ENCODE measurements around the gene GNB3.
A peak's percentile ranks its signal among the peaks of the same experiment; 100 is the strongest.

GNB3 gene

DNA sequence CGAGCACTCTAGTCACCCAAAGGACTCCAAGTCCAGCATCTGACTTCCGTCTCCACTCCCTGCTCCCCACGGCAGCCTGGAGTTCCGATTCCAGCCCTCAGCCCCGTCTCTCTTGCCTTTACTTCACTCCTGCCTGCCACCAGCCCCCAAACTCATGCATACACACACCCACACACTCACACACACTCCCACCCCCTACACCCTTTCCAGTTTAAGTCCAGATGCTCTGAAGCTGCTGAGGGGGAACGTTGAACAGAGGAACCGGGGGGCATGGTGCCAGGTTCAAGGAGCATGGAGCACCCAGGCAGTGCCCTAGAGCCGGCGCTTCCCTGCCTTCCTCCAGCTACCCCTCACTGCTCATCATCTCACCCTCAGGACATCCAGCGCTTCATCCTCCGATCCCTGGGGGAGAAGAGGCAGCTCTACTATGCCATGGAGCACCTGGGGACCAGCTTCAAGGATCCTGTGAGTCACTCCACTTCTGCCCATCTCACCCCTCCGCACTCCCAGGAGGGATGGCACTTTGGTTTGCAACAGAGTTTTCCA lies 9.2 kb upstream of the GNB3 start:
- no peak overlapping the region for H2AK5ac ChIP-seq (ENCODE audit: low read length)
- H3K4me1 ChIP-seq (ENCODE audit: control insufficient read depth, low read depth, low read length): no peaks in the 10 kb centered on the region
- H3K4me3 ChIP-seq (ENCODE audit: low read length): no peak overlapping the region
- H3K18ac ChIP-seq (ENCODE audit: low read length): no peak overlapping the region
- no peak overlapping the region for H2BK5ac ChIP-seq (ENCODE audit: low read length)
- H3K9ac ChIP-seq (ENCODE audit: low read length): no peak overlapping the region
- peaks cover 4% of the 10 kb centered on the region for H3K79me2 ChIP-seq (ENCODE audit: control insufficient read depth, insufficient read depth, low read length)
- H3K27me3 ChIP-seq (ENCODE audit: insufficient read depth, low read length, poor library complexity): no peaks in the 10 kb centered on the region
- H4K5ac ChIP-seq (ENCODE audit: low read length): no peak overlapping the region
- no peak overlapping the region for H3K23ac ChIP-seq (ENCODE audit: low read length)
- H3K27ac ChIP-seq (ENCODE audit: low read depth, low read length): no peak overlapping the region
- H3K79me1 ChIP-seq (ENCODE audit: low read length): peaks cover 12% of the 10 kb centered on the region
- no peak overlapping the region for H3K56ac ChIP-seq (ENCODE audit: low read length)
- H3K4me2 ChIP-seq (ENCODE audit: low read length): no peak overlapping the region
- DNase-seq: no peak
- H2BK120ac ChIP-seq (ENCODE audit: low read depth, low read length): no peak overlapping the region
- H4K8ac ChIP-seq (ENCODE audit: low read depth, low read length): no peak overlapping the region
- no peak overlapping the region for H3K4ac ChIP-seq (ENCODE audit: low read depth, low read length)
- H2BK15ac ChIP-seq (replicated peaks; ENCODE audit: low read depth): no peak overlapping the region
- no CpG with 5 or more reads among the region's 12 CpGs for WGBS (ENCODE audit: extremely low coverage, insufficient coverage, low lambda C conversion rate)
- peaks cover 7% of the 10 kb centered on the region for H3K36me3 ChIP-seq (ENCODE audit: control insufficient read depth, insufficient read depth, low read length)

DNA sequence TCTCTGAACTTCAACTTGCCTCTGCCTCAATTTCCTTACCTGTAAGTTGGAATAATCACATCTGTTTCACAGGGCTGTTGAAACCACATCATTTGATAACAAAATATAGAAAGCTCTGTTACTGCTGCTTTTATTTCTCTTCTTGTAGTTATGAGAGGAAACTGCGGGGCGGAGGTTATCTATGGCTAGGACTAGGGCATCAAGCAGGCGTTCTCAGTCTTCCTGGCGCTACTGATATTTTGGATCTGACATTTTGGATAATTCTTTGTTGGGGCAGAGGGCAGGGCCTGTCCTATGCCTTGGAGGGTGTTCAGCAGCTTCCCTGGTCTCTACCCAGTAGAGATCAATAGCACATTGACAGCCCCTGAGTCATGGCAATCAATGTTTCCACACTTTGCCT lies 8.6 kb upstream of the GNB3 start:
- no peak overlapping the region for H3K4ac ChIP-seq (ENCODE audit: low read depth, low read length)
- H3K9ac ChIP-seq (ENCODE audit: low read length): no peak overlapping the region
- peaks cover 7% of the 10 kb centered on the region for H3K36me3 ChIP-seq (ENCODE audit: control insufficient read depth, insufficient read depth, low read length)
- no peak overlapping the region for H2AK5ac ChIP-seq (ENCODE audit: low read length)
- no peaks in the 10 kb centered on the region for H3K4me1 ChIP-seq (ENCODE audit: control insufficient read depth, low read depth, low read length)
- H3K27me3 ChIP-seq (ENCODE audit: insufficient read depth, low read length, poor library complexity): no peaks in the 10 kb centered on the region
- no peak overlapping the region for H2BK120ac ChIP-seq (ENCODE audit: low read depth, low read length)
- no peak overlapping the region for H3K27ac ChIP-seq (ENCODE audit: low read depth, low read length)
- no peak overlapping the region for H2BK5ac ChIP-seq (ENCODE audit: low read length)
- H3K18ac ChIP-seq (ENCODE audit: low read length): no peak overlapping the region
- H3K56ac ChIP-seq (ENCODE audit: low read length): no peak overlapping the region
- H4K8ac ChIP-seq (ENCODE audit: low read depth, low read length): no peak overlapping the region
- no peak overlapping the region for H3K23ac ChIP-seq (ENCODE audit: low read length)
- peaks cover 4% of the 10 kb centered on the region for H3K79me2 ChIP-seq (ENCODE audit: control insufficient read depth, insufficient read depth, low read length)
- no peak overlapping the region for H4K5ac ChIP-seq (ENCODE audit: low read length)
- peaks cover 12% of the 10 kb centered on the region for H3K79me1 ChIP-seq (ENCODE audit: low read length)
- no peak overlapping the region for H2BK15ac ChIP-seq (replicated peaks; ENCODE audit: low read depth)
- H3K4me3 ChIP-seq (ENCODE audit: low read length): no peak overlapping the region
- no CpG with 5 or more reads among the region's 4 CpGs for WGBS (ENCODE audit: extremely low coverage, insufficient coverage, low lambda C conversion rate)
- H3K4me2 ChIP-seq (ENCODE audit: low read length): no peak overlapping the region
- DNase-seq: no peak

DNA sequence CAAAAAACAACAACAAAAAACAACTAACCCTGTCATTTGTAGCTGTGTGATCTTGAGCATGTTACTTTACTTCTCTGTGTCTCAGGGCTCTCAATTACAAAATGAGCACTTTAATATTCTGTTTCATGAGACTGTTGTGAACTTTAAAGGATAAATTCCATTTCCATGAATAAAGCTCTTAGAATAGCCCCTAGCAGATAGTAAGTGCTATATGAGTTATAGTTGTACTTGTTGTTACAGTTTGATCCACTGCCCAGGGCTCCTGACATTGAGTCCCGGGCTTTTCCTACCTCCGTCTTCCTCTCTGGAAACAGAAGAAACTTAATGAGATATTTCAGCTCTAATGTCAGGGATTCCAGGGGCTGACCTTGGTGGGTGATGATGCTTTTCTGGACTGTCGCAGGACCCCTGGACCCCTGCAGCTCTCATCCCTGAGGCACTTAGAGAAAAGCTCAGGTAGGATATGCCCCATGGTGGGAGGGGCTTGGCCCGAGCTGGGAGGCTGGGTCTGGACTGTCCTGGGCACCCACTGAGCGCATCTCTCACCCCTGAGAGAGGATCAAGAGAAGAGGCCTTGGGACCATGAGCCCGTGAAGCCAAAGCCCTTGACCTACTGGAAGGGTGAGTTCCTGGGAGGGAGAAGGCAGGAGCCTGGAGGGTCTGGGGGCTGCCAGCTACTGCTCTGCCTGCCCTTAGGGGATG lies 7.4 kb upstream of the GNB3 start:
- Histone ChIP-seq H4K5ac (ENCODE audit: low read length) (no peak overlapping the region), H3K4ac (ENCODE audit: low read depth, low read length) (no peak overlapping the region), H2BK15ac (replicated peaks; ENCODE audit: low read depth) (no peak overlapping the region), H3K18ac (ENCODE audit: low read length) (no peak overlapping the region), H3K27ac (ENCODE audit: low read depth, low read length) (no peak overlapping the region), H3K4me1 (ENCODE audit: control insufficient read depth, low read depth, low read length) (no peaks in the 10 kb centered on the region), H4K8ac (ENCODE audit: low read depth, low read length) (no peak overlapping the region), H3K23ac (ENCODE audit: low read length) (no peak overlapping the region), H2BK5ac (ENCODE audit: low read length) (no peak overlapping the region), H3K36me3 (ENCODE audit: control insufficient read depth, insufficient read depth, low read length) (peaks cover 12% of the 10 kb centered on the region), H2BK120ac (ENCODE audit: low read depth, low read length) (no peak overlapping the region), H3K27me3 (ENCODE audit: insufficient read depth, low read length, poor library complexity) (no peaks in the 10 kb centered on the region), H3K79me2 (ENCODE audit: control insufficient read depth, insufficient read depth, low read length) (peaks cover 4% of the 10 kb centered on the region), H3K4me2 (ENCODE audit: low read length) (no peak overlapping the region), H3K79me1 (ENCODE audit: low read length) (peaks cover 12% of the 10 kb centered on the region), H3K4me3 (ENCODE audit: low read length) (no peak overlapping the region), H2AK5ac (ENCODE audit: low read length) (no peak overlapping the region), H3K56ac (ENCODE audit: low read length) (no peak overlapping the region), H3K9ac (ENCODE audit: low read length) (no peak overlapping the region)
- DNase-seq: no peak
- no CpG with 5 or more reads among the region's 6 CpGs for WGBS (ENCODE audit: extremely low coverage, insufficient coverage, low lambda C conversion rate)

DNA sequence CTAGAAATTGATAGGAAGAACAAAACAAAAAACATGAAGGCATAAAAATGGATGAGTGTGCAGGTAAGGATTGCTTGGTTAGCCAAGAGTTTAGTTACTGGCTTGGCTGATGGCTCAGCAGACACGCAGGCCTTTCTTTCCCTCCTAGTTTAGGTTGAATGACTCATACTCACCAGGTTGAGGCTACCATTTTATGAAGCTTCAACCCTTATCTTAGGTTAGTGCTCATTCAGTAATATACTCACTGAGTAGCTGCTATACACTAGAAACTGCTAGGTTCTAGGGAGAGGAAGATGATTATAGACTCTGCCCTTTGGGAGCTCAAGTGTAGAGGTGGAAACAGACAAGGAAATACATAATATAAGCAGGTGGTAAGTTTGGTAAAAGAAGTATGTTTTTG lies 6.5 kb upstream of the GNB3 start:
- no peak for DNase-seq
- Histone ChIP-seq H3K4me2 (ENCODE audit: low read length) (no peak overlapping the region), H2BK15ac (replicated peaks; ENCODE audit: low read depth) (no peak overlapping the region), H3K27ac (ENCODE audit: low read depth, low read length) (no peak overlapping the region), H3K4me1 (ENCODE audit: control insufficient read depth, low read depth, low read length) (no peaks in the 10 kb centered on the region), H3K9ac (ENCODE audit: low read length) (no peak overlapping the region), H3K79me2 (ENCODE audit: control insufficient read depth, insufficient read depth, low read length) (no peaks in the 10 kb centered on the region), H3K79me1 (ENCODE audit: low read length) (peaks cover 10% of the 10 kb centered on the region), H2BK120ac (ENCODE audit: low read depth, low read length) (no peak overlapping the region), H3K36me3 (ENCODE audit: control insufficient read depth, insufficient read depth, low read length) (peaks cover 19% of the 10 kb centered on the region), H3K18ac (ENCODE audit: low read length) (no peak overlapping the region), H3K23ac (ENCODE audit: low read length) (no peak overlapping the region), H2AK5ac (ENCODE audit: low read length) (no peak overlapping the region), H3K56ac (ENCODE audit: low read length) (no peak overlapping the region), H3K27me3 (ENCODE audit: insufficient read depth, low read length, poor library complexity) (no peaks in the 10 kb centered on the region), H4K5ac (ENCODE audit: low read length) (no peak overlapping the region), H2BK5ac (ENCODE audit: low read length) (no peak overlapping the region), H3K4ac (ENCODE audit: low read depth, low read length) (no peak overlapping the region), H4K8ac (ENCODE audit: low read depth, low read length) (no peak overlapping the region), H3K4me3 (ENCODE audit: low read length) (no peak overlapping the region)
- no CpG with 5 or more reads among the region's 1 CpG for WGBS (ENCODE audit: extremely low coverage, insufficient coverage, low lambda C conversion rate)

DNA sequence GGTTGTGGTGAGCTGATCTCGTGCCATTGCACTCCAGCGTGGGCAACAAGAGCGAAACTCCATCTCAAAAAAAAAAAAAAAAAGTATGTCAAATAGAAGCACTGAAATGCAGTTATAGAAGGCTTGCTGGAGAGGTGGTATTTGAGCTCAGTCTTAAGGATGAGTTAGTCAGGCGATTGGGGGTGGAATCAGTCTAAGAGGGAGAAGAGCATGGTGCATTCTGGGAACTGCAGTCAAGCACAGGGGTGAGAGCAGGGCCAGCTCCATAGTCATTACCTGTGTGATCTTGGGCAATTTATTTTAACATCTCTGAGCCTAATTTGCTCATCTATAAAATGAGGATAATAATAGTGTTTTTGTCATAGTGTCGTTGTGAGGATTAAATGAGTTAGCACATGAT lies 5.9 kb upstream of the GNB3 start:
- peaks cover 21% of the 10 kb centered on the region for H3K36me3 ChIP-seq (ENCODE audit: control insufficient read depth, insufficient read depth, low read length)

DNA sequence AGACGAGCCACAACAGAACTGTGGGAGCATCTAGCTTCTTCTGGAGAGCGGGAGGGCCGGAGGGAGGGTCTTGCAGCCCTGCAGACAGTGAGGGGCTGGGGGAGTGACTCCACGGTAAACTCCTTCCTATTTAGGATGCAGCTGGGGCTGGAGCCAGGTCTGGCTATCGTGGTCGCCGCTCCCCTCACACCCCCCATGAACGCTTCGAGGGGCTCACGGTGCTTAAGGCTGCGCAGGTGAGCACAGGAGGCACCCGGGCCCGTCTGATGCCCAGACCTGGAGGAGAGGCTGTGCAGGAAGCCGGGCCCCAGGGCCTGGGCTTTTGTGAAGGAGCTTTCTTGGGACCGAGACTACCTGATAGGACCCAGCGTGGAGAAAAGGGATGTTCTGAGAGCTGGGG lies 3.9 kb upstream of the GNB3 start:
- Histone ChIP-seq H3K36me3 (ENCODE audit: control insufficient read depth, insufficient read depth, low read length) (peaks cover 18% of the 10 kb centered on the region), H2BK15ac (replicated peaks; ENCODE audit: low read depth) (no peak overlapping the region), H2BK120ac (ENCODE audit: low read depth, low read length) (no peak overlapping the region), H4K5ac (ENCODE audit: low read length) (no peak overlapping the region), H3K9ac (ENCODE audit: low read length) (no peak overlapping the region), H3K18ac (ENCODE audit: low read length) (no peak overlapping the region), H2AK5ac (ENCODE audit: low read length) (no peak overlapping the region), H3K79me1 (ENCODE audit: low read length) (no peaks in the 10 kb centered on the region), H4K8ac (ENCODE audit: low read depth, low read length) (no peak overlapping the region), H3K79me2 (ENCODE audit: control insufficient read depth, insufficient read depth, low read length) (no peaks in the 10 kb centered on the region), H3K4ac (ENCODE audit: low read depth, low read length) (no peak overlapping the region), H3K23ac (ENCODE audit: low read length) (no peak overlapping the region), H3K27me3 (ENCODE audit: insufficient read depth, low read length, poor library complexity) (no peaks in the 10 kb centered on the region), H3K27ac (ENCODE audit: low read depth, low read length) (no peak overlapping the region), H3K4me2 (ENCODE audit: low read length) (no peak overlapping the region), H3K4me1 (ENCODE audit: control insufficient read depth, low read depth, low read length) (no peaks in the 10 kb centered on the region), H2BK5ac (ENCODE audit: low read length) (no peak overlapping the region), H3K56ac (ENCODE audit: low read length) (no peak overlapping the region), H3K4me3 (ENCODE audit: low read length) (no peak overlapping the region)
- no peak for DNase-seq
- no CpG with 5 or more reads among the region's 16 CpGs for WGBS (ENCODE audit: extremely low coverage, insufficient coverage, low lambda C conversion rate)

More for the DNA sequence above, 5.9 kb upstream of the GNB3 start:
- Histone ChIP-seq H3K56ac (ENCODE audit: low read length) (no peak overlapping the region), H3K4me3 (ENCODE audit: low read length) (no peak overlapping the region), H3K4me2 (ENCODE audit: low read length) (no peak overlapping the region), H3K4me1 (ENCODE audit: control insufficient read depth, low read depth, low read length) (no peaks in the 10 kb centered on the region), H2BK120ac (ENCODE audit: low read depth, low read length) (no peak overlapping the region), H3K18ac (ENCODE audit: low read length) (no peak overlapping the region), H4K8ac (ENCODE audit: low read depth, low read length) (no peak overlapping the region), H4K5ac (ENCODE audit: low read length) (no peak overlapping the region), H3K23ac (ENCODE audit: low read length) (no peak overlapping the region), H3K27ac (ENCODE audit: low read depth, low read length) (no peak overlapping the region), H3K79me1 (ENCODE audit: low read length) (peaks cover 10% of the 10 kb centered on the region), H2AK5ac (ENCODE audit: low read length) (no peak overlapping the region), H3K9ac (ENCODE audit: low read length) (no peak overlapping the region), H2BK15ac (replicated peaks; ENCODE audit: low read depth) (no peak overlapping the region), H3K79me2 (ENCODE audit: control insufficient read depth, insufficient read depth, low read length) (no peaks in the 10 kb centered on the region), H3K27me3 (ENCODE audit: insufficient read depth, low read length, poor library complexity) (no peaks in the 10 kb centered on the region), H3K4ac (ENCODE audit: low read depth, low read length) (no peak overlapping the region), H2BK5ac (ENCODE audit: low read length) (no peak overlapping the region)
- no CpG with 5 or more reads among the region's 5 CpGs for WGBS (ENCODE audit: extremely low coverage, insufficient coverage, low lambda C conversion rate)
- DNase-seq: peak; percentile 39

All from mesendoderm (in vitro differentiated cells).